Measurements from ENCODE around the gene FBF1. TPM values are rescaled to one million over a fixed set of nuclear protein-coding genes. Genes with fewer than 3 reads are reported as not detected.

FBF1 gene
- total and polyA plus RNA-seq, 2 of the 4 experiments (the other 2 are of a cell fraction) = 4.5 to 8.0 TPM

GRCh38 chr17:75983501-75984181 is 42.8 kb upstream of the FBF1 start (continued):
- TF ChIP-seq ELK1 (IDR thresholded peaks at IDR 0.05; ENCODE audit: borderline replicate concordance, low read depth, low read length) = no peak

GRCh38 chr17:75981019-75981615 is 40.3 kb upstream of the FBF1 start:
- Histone ChIP-seq H3K4me1 (ENCODE audit: control insufficient read depth, insufficient read depth, low read length) (peaks cover 7% of the 10 kb centered on the region; the same call in 1 of the 2 replicates), H3K27me3 (ENCODE audit: control insufficient read depth, insufficient read depth, low read length) (no peaks in the 10 kb centered on the region), H2BK120ac (ENCODE audit: low read depth, low read length) (no peak overlapping the region), H3K4me3 (ENCODE audit: insufficient read depth, low read depth, low read length) (no peak overlapping the region), H4K5ac (ENCODE audit: low read depth, low read length) (no peak overlapping the region), H3K9me1 (ENCODE audit: insufficient read depth, low read length) (peaks cover 22% of the 10 kb centered on the region), H4K20me1 (ENCODE audit: insufficient read depth, low read length) (0 out of 2 replicates have a peak, but pooled peaks cover 3% of the 10 kb centered on the region), H3K36me3 (ENCODE audit: control insufficient read depth, insufficient read depth, low read length) (0 out of 2 replicates have a peak, but pooled peaks cover 3% of the 10 kb centered on the region), H2AK9ac (replicated peaks; ENCODE audit: low read depth, low read length, poor library complexity) (no peak overlapping the region), H2BK20ac (ENCODE audit: low read depth, low read length) (no peak overlapping the region), H3K18ac (ENCODE audit: low read depth, low read length) (no peak overlapping the region), H3K9me3 (ENCODE audit: control insufficient read depth, insufficient read depth, low read length) (no peaks in the 10 kb centered on the region), H2BK15ac (ENCODE audit: low read depth, low read length) (no peak overlapping the region), H2AK5ac (ENCODE audit: low read depth, low read length) (no peak overlapping the region; the same call in 1 of the 2 replicates), H3K27ac (ENCODE audit: insufficient read depth, low read length) (no peak overlapping the region), H2BK5ac (ENCODE audit: low read depth, low read length, poor library complexity, severe bottlenecking) (no peak overlapping the region), H2AFZ (replicated peaks; ENCODE audit: low read length, poor library complexity) (no peak overlapping the region), H3K4ac (ENCODE audit: low read depth, low read length) (no peak overlapping the region; the same call in 1 of the 2 replicates), H3K14ac (replicated peaks; ENCODE audit: low read depth, low read length) (no peak overlapping the region), H3K4me2 (ENCODE audit: low read depth, low read length) (no peak overlapping the region), H4K91ac (ENCODE audit: insufficient read depth, low read depth, low read length) (no peak overlapping the region), H3K23ac (ENCODE audit: low read depth, low read length) (no peak overlapping the region), H3K79me1 (ENCODE audit: low read depth in 1 of 2, low read length in 2 of 2) (peaks cover 33 to 71% of the 10 kb centered on the region in 2 experiments), H3K9ac (ENCODE audit: low read depth, low read length) (no peak overlapping the region), H3K56ac (ENCODE audit: extremely low read depth, insufficient read depth, low read length) (no peak overlapping the region), H4K8ac (ENCODE audit: low read depth in 2 of 2, low read length in 2 of 2) (no peak overlapping the region)
- BruUV-seq (replicated peaks) = no TSS peak
- in situ Hi-C loops (cut with MboI; ENCODE audit: low sequenced_read_pairs) = no loop called here
- no peak for ATAC-seq (ENCODE audit: low read depth)
- no peak for TF ChIP-seq NFE2L2 (IDR thresholded peaks at IDR 0.05; ENCODE audit: low read depth, low read length)
- no peak for TF ChIP-seq MAZ (IDR thresholded peaks at IDR 0.05; ENCODE audit: borderline replicate concordance, low read depth, low read length)
- no peak for TF ChIP-seq FOS (IDR thresholded peaks at IDR 0.05; ENCODE audit: low read depth, low read length)
- TF ChIP-seq POLR2A (IDR thresholded peaks at IDR 0.05; ENCODE audit: low read depth, low read length) = no peak
- TF ChIP-seq ELK1 (IDR thresholded peaks at IDR 0.05; ENCODE audit: borderline replicate concordance, low read depth, low read length) = no peak
- TF ChIP-seq CEBPB (IDR thresholded peaks at IDR 0.05; ENCODE audit: low read depth, low read length) = no peak
- CTCF ChIA-PET = interaction anchor here (0.6 kb wide), 1 partner anchor 40 kb away, joined by 4 read pairs; no protein-coding TSS in a partner anchor
- 95% methylated on average over 4 of the region's 7 CpGs; no CpG with 5 or more reads in 1 of the 2 experiments for WGBS, 2 experiments (ENCODE audit: extremely low coverage in 2 of 2, insufficient read length in 1 of 2)
- dilution Hi-C loops (cut with HindIII; ENCODE audit: low sequenced_read_pairs, unreplicated experiment) = no loop called here
- intact Hi-C loops (cut with micrococcal nuclease) = no loop called here
- no peak for DNase-seq
- POLR2A ChIA-PET (ENCODE audit: unreplicated experiment) = no interaction called here
